ENCODE results near the gene TOLLIP. TPM values are rescaled to one million over a fixed set of nuclear protein-coding genes. Genes with fewer than 3 reads are reported as not detected.
A peak's percentile ranks its signal among the peaks of the same experiment; 100 is the strongest.

TOLLIP gene
- total RNA-seq, 1 donor from 2014 or later, result 67.5 TPM

DNA sequence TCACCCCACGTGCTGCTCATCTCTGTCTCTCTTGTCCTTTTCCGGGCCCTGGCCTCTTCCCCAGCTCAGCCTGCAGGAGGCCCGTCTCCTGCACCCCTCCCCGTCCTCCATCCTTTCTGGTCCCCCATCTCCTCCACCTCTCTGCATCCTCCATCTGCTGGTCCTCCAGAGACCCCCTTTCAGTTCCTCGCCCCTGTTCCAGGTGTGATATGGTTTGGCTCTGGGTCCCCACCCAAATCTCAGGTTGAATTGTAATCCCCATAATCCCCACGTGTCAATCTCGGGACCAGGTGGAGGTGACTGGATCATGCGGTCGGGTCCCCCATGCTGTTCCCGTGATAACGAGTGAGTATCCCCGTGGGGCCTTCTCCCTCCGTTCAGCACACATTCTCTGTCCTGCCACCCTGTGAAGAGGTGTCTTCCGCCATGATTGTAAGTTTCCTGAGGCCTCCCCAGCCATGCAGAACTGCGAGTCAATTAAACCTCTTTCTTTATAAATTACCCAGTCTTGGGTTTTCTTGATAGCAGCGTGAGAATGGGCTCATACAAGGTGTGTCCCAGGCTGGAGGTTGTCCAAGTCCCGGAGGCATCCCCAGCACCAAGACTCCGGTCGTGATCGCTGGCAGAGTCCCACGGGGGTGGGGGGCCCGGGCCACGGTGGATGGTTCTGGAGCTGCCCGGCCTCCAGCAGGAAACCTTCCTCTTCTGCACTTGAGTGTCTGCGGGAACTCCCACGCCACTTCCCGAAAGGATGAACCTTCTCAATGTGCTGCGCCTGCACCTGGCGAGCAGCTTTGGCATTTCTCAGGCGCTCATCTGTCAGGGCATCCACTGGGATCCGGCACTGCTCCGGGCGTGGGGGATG lies 29.0 kb upstream of the TOLLIP start:
- peaks cover 2% of the 10 kb centered on the region for H3K4me1 Mint-ChIP-seq (ENCODE audit: low read depth, unreplicated experiment)
- peak overlapping the region; percentile 68 for H3K27ac Mint-ChIP-seq (ENCODE audit: unreplicated experiment)
- H3K9me3 Mint-ChIP-seq (ENCODE audit: unreplicated experiment), result peaks cover 5% of the 10 kb centered on the region
- peak overlapping the region; percentile 52 for H3K4me3 Mint-ChIP-seq (ENCODE audit: unreplicated experiment)
- DNase-seq, result no peak
- TF ChIP-seq, protein P1, sequence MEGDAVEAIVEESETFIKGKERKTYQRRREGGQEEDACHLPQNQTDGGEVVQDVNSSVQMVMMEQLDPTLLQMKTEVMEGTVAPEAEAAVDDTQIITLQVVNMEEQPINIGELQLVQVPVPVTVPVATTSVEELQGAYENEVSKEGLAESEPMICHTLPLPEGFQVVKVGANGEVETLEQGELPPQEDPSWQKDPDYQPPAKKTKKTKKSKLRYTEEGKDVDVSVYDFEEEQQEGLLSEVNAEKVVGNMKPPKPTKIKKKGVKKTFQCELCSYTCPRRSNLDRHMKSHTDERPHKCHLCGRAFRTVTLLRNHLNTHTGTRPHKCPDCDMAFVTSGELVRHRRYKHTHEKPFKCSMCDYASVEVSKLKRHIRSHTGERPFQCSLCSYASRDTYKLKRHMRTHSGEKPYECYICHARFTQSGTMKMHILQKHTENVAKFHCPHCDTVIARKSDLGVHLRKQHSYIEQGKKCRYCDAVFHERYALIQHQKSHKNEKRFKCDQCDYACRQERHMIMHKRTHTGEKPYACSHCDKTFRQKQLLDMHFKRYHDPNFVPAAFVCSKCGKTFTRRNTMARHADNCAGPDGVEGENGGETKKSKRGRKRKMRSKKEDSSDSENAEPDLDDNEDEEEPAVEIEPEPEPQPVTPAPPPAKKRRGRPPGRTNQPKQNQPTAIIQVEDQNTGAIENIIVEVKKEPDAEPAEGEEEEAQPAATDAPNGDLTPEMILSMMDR (IDR thresholded peaks at IDR 0.05; ENCODE audit: partially characterized antibody, unreplicated experiment), result no peak
- H3K36me3 Mint-ChIP-seq (ENCODE audit: unreplicated experiment), result peaks cover 16% of the 10 kb centered on the region
- peaks cover 12% of the 10 kb centered on the region for H3K27me3 Mint-ChIP-seq (ENCODE audit: unreplicated experiment)

DNA sequence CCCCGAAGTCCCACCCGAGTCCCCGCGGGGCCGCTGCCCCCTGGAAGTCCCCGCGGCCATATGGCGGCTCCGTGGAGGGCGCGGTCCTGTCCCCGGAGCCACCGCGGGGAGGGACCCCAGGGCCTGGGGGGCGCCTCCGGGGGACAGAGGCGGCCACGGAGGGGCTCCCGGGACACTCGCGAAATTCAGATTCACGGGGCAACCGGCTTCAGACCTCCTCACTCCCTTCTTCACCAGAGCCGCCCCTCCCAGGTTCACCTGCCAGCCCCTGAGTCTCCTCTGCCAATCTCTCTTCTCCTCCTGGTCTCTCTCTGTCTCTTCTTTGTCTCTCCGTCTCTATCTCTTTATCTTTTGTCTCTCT lies 28.2 kb upstream of the TOLLIP start:
- H3K4me1 Mint-ChIP-seq (ENCODE audit: low read depth, unreplicated experiment), result peaks cover 2% of the 10 kb centered on the region
- peaks cover 12% of the 10 kb centered on the region for H3K27me3 Mint-ChIP-seq (ENCODE audit: unreplicated experiment)
- TF ChIP-seq, protein P1 (IDR thresholded peaks at IDR 0.05; ENCODE audit: partially characterized antibody, unreplicated experiment), result no peak
- DNase-seq, result no peak
- peak overlapping the region; percentile 8 for H3K27ac Mint-ChIP-seq (ENCODE audit: unreplicated experiment)
- H3K36me3 Mint-ChIP-seq (ENCODE audit: unreplicated experiment), result peaks cover 17% of the 10 kb centered on the region
- peak overlapping the region; percentile 87 for H3K4me3 Mint-ChIP-seq (ENCODE audit: unreplicated experiment)
- H3K9me3 Mint-ChIP-seq (ENCODE audit: unreplicated experiment), result peaks cover 5% of the 10 kb centered on the region

DNA sequence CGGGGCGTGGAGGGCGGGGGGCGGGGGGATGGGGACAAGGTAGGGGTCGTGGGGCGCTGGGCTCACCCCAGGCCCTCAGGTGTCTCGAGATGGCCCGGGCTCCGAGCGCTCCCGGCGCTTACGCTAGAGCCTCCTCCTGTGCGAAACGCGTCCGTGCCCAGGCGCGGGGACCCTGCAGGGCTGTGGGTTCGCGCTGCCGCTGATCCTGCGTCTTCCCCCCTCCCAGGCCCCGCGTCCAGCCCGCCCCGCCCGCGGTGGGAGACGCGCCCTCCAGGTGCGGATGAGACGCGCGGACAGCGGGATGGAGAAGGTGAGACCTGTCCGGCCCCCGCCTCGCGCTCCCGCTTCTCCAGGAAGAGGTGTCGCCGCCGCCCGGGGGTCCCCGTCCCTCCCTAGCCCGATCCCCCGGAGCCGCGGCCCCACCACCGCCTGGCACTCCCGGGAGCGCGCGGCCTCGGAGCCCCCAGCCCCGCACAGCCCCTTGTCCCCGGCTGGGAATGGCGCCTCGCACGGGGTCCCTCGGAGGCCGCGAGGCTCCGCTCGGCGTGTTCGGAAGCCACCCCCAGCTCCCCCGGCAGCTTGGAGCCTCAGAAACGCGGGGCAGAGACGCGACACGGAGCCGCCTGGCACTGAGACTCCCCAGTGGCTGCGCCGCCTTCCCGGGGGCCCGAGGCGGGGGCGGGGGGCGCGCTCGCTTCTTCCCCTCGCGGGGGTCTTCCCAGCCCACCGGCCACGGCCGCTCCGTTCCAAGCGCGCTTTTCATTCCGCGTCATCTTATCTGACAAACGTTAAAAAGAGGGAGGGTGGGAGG lies 27.6 kb upstream of the TOLLIP start:
- Mint-ChIP-seq H3K27ac (ENCODE audit: unreplicated experiment) (no peak overlapping the region), H3K27me3 (ENCODE audit: unreplicated experiment) (peaks cover 12% of the 10 kb centered on the region), H3K4me1 (ENCODE audit: low read depth, unreplicated experiment) (peaks cover 2% of the 10 kb centered on the region), H3K4me3 (ENCODE audit: unreplicated experiment) (no peak overlapping the region), H3K36me3 (ENCODE audit: unreplicated experiment) (peaks cover 21% of the 10 kb centered on the region), H3K9me3 (ENCODE audit: unreplicated experiment) (peaks cover 5% of the 10 kb centered on the region)
- TF ChIP-seq, protein P1 (IDR thresholded peaks at IDR 0.05; ENCODE audit: partially characterized antibody, unreplicated experiment), result no peak
- DNase-seq, result peak; percentile 37

DNA sequence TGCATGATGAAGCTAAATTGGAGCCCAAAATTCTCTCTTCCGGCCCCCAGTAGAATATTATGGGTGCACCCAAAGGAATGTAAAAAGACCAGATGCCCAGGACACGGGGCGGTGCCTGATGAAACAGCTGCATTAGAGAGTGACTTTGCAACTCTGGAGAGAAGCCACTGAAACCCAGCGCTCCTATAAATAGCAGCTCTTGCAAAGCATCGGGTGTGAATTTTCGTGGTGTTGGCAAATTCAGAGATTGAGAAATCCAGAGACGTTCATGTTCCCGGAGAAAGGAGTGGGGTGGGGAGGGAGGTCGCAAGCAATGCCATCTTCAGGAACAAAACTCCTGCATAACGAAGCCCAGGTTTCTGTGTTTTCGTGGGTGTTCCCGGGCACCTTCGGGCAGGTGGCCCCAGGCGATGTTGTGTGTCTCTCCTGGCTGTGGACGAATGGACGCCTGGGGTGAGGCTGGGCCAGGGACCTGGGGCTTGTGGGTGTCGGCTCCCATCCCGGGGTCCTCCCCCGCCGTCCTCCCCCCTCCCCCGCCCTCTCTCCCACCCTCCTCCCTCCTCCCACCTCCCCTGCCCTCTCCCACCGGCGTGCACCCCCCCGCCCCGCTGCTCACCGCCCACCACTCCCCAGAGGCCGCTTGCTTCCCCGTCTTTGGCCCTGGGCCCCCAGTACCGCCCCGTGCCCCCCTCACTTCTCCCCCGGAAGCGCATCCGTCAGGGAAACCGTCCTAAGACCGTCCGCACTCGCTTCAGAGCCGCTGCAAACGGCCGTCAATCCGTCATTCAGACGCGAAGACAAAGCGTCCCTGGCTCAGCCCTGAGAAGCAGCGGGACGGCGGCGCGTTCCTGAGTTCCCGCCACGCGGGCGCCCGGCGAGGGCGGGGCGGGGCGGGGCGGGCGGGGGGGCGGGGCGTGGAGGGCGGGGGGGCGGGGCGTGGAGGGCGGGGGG lies 26.7 kb upstream of the TOLLIP start:
- H3K27ac Mint-ChIP-seq (ENCODE audit: unreplicated experiment), result no peak overlapping the region
- peaks cover 5% of the 10 kb centered on the region for H3K9me3 Mint-ChIP-seq (ENCODE audit: unreplicated experiment)
- DNase-seq, result peak; percentile 67
- H3K4me1 Mint-ChIP-seq (ENCODE audit: low read depth, unreplicated experiment), result peaks cover 2% of the 10 kb centered on the region
- TF ChIP-seq, protein P1 (IDR thresholded peaks at IDR 0.05; ENCODE audit: partially characterized antibody, unreplicated experiment), result no peak
- H3K36me3 Mint-ChIP-seq (ENCODE audit: unreplicated experiment), result peaks cover 21% of the 10 kb centered on the region
- H3K4me3 Mint-ChIP-seq (ENCODE audit: unreplicated experiment), result peak overlapping the region; percentile 73
- peaks cover 12% of the 10 kb centered on the region for H3K27me3 Mint-ChIP-seq (ENCODE audit: unreplicated experiment)
